SK-N-MC (cell line): ENCODE results near the gene MYBPH.

Experiments
- EZH2 ChIP-seq: fragments of 200-600 bp; sonication (generic); IDR thresholded peaks from one replicate; pipeline ENCODE4 v1.6.1; 2017; ENCODE audit warnings: antibody characterized with exemption
- FOXP2 ChIP-seq: optimal IDR thresholded peaks from 2 replicates; pipeline ENCODE3; 2011; ENCODE audit warnings: mild to moderate bottlenecking, moderate library complexity; ENCODE audit not compliant: insufficient read depth; ENCODE audit errors: extremely low read length, control extremely low read depth
- POLR2AphosphoS5 ChIP-seq: IDR thresholded peaks from 2 replicates; pipeline ENCODE4 v1.6.1; 2012; ENCODE audit warnings: mild to moderate bottlenecking, low read depth, low read length, borderline replicate concordance

DNA sequence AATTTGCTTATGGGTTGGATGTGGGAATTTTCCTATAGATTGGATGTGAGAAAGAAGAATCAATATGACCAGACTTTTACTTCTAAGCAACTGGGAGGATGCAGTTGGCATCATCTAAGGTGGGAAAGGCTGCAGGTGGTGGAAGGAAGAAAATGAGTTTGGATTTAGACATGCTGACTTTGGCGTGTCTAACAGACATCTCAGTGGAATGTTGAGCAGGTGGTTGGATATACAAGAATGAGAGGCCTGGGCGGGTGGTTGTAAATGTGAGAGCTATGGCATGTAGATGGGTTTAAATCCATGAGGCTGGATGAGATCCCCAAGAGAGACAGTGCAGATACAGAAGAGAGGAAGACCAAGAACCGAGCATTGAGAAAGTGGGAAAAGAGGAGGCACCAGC lies 37.6 kb downstream of the MYBPH start:
- TF ChIP-seq POLR2AphosphoS5 (no peak), EZH2 (no peak), FOXP2 (no peak)
